SK-N-SH treated with all-trans-retinoic acid at 6 μM for 48 hours (cell line): Measurements from ENCODE around the gene SOX5.

Experiments
- ATAC-seq: fragments of 200-7000 bp; cut with Tn5 transposase; 3 replicates; pipeline ENCODE4 v1.9.1; 2020; ENCODE audit warnings: mild to moderate bottlenecking, moderate library complexity
- ARNTL ChIP-seq: fragments of 450-650 bp; formaldehyde crosslinking; IDR thresholded peaks from 2 replicates; pipeline ENCODE4 v1.5.0; 2020; ENCODE audit warnings: low read depth, mild to moderate bottlenecking, moderate library complexity, borderline replicate concordance
- CSRNP3 ChIP-seq: fragments of 250-450 bp; sonication (Bioruptor Pico); IDR thresholded peaks from 2 replicates; pipeline ENCODE4 v1.5.1; 2021; ENCODE audit warnings: mild to moderate bottlenecking, moderate library complexity
- ESRRG ChIP-seq: fragments of 250-450 bp; sonication (Bioruptor Pico); IDR thresholded peaks from 2 replicates; pipeline ENCODE4 v1.6.1; 2021; ENCODE audit warnings: mild to moderate bottlenecking
- ISL1 ChIP-seq: fragments of 250-450 bp; sonication (Bioruptor Pico); IDR thresholded peaks from 2 replicates; pipeline ENCODE4 v2.1.2; 2022; ENCODE audit warnings: mild to moderate bottlenecking, moderate library complexity
- PATZ1 ChIP-seq: fragments of 250-450 bp; sonication (Bioruptor Pico); IDR thresholded peaks from 2 replicates; pipeline ENCODE4 v1.8.0; 2020; ENCODE audit warnings: mild to moderate bottlenecking, moderate library complexity, borderline replicate concordance
- POU6F1 ChIP-seq: fragments of 250-450 bp; sonication (Bioruptor Pico); IDR thresholded peaks from 2 replicates; pipeline ENCODE4 v1.8.0; 2021; ENCODE audit warnings: low read depth, mild to moderate bottlenecking, moderate library complexity, borderline replicate concordance
- PPARA ChIP-seq: fragments of 250-450 bp; sonication (Bioruptor Pico); IDR thresholded peaks from 2 replicates; pipeline ENCODE4 v1.5.0; 2020; ENCODE audit warnings: mild to moderate bottlenecking, borderline replicate concordance
- SNAI2 ChIP-seq: fragments of 250-450 bp; sonication (Bioruptor Pico); IDR thresholded peaks from 2 replicates; pipeline ENCODE4 v1.5.0; 2020; ENCODE audit warnings: mild to moderate bottlenecking, moderate library complexity
- TCF4 ChIP-seq: fragments of 250-450 bp; sonication (Bioruptor Pico); IDR thresholded peaks from 2 replicates; pipeline ENCODE4 v1.8.0; 2021; ENCODE audit warnings: mild to moderate bottlenecking, moderate library complexity, borderline replicate concordance
- TSHZ2 ChIP-seq: fragments of 250-450 bp; sonication (Bioruptor Pico); IDR thresholded peaks from 2 replicates; pipeline ENCODE4 v1.5.0; 2020; ENCODE audit warnings: mild to moderate bottlenecking, moderate library complexity
- ZC3H10 ChIP-seq: fragments of 250-450 bp; sonication (Bioruptor Pico); IDR thresholded peaks from 2 replicates; pipeline ENCODE4 v1.5.1; 2021; ENCODE audit warnings: mild to moderate bottlenecking, moderate library complexity
- ZNF70 ChIP-seq: fragments of 450-650 bp; formaldehyde crosslinking; IDR thresholded peaks from 2 replicates; pipeline ENCODE4 v1.5.0; 2020; ENCODE audit warnings: mild to moderate bottlenecking, moderate library complexity
- ZNF8 ChIP-seq: fragments of 450-650 bp; formaldehyde crosslinking; IDR thresholded peaks from 2 replicates; pipeline ENCODE4 v1.5.0; 2020; ENCODE audit warnings: mild to moderate bottlenecking, moderate library complexity

Gene SOX5

GRCh38 chr12:23614280-23614679, 335.2 kb downstream of the SOX5 start:
- TF ChIP-seq TCF4 (CRISPR knock-in tag) = no peak
- ATAC-seq = no peak

GRCh38 chr12:23611320-23611719, 338.1 kb downstream of the SOX5 start:
- TF ChIP-seq ESRRG (CRISPR knock-in tag) (no peak), PPARA (CRISPR knock-in tag) (no peak), TSHZ2 (no peak; the same call in 1 of the 2 replicates), SNAI2 (peak; percentile 49; the same call in 1 of the 2 replicates), TCF4 (CRISPR knock-in tag) (0 out of 2 replicates have a peak, but pooled peaks have one; percentile 48)
- ATAC-seq = no peak

- TF ChIP-seq ZC3H10 (CRISPR knock-in tag) (no peak), PPARA (CRISPR knock-in tag) (no peak), SNAI2 (no peak), ARNTL (no peak), ESRRG (CRISPR knock-in tag) (no peak), PATZ1 (CRISPR knock-in tag) (no peak)
- ATAC-seq = no peak
Measured at GRCh38 chr12:23600919-23601318, 348.6 kb downstream of the SOX5 start.

GRCh38 chr12:23596568-23596967, 352.9 kb downstream of the SOX5 start:
- no peak for ATAC-seq
- TF ChIP-seq POU6F1 (no peak), ZNF8 (CRISPR knock-in tag) (no peak), ISL1 (no peak)

- no peak for ATAC-seq
- TF ChIP-seq TSHZ2 (no peak), ZNF70 (CRISPR knock-in tag) (no peak), CSRNP3 (no peak), PATZ1 (CRISPR knock-in tag) (no peak)
Measured at GRCh38 chr12:23587833-23588559, 361.5 kb downstream of the SOX5 start.
